Aortic smooth muscle cell (primary cell): Measurements from ENCODE around the gene CDH2. TPM values are rescaled to one million over a fixed set of nuclear protein-coding genes. Genes with fewer than 3 reads are reported as not detected.

Experiments used
- total RNA-seq: library from RNA; depleted of rRNA; stranded (reverse); fragments of >200 nt; gene quantifications from 2 replicates; pipeline ENCODE4 v1.2.3, GENCODE V29; 2014

The CDH2 gene
- total RNA-seq = 34.0 and 57.3 TPM in 2 replicates

GRCh38 chr18:28176948-28177827, at the start of gene CDH2:
Gene CDH2 (minus strand): TSS chr18:28177130. CDS start chr18:28177022, 108 bp downstream.

